Adrenal gland (tissue), 5 donors: ENCODE measurements around the gene JAGN1.
"Not testable (repeated sequence)": the region's sequence is repeated elsewhere in the genome, so short reads cannot be mapped to it uniquely, and the experiment has no call there.

ENCODE experiments used
- POLR2A ChIP-seq, 2 donors: fragments of 450-650 bp; IDR thresholded peaks; one replicate each; pipeline ENCODE4 v1.6.1; 2017; ENCODE audit warnings: antibody characterized with exemption in 2 of 2, mild to moderate bottlenecking in 2 of 2, moderate library complexity in 1 of 2
- TF ChIP-seq, protein P1 (sequence below), 6 experiments: fragments of 450-650 bp in 4 of 6; fragments of 200-600 bp in 2 of 6; sonication (generic) in 1 of 6; IDR thresholded peaks; 1 replicate in 5 of 6; 2 replicates in 1 of 6; pipeline versions ENCODE4 v1.5.1 to v1.8.0; 2016 to 2021; ENCODE audit warnings: antibody characterized with exemption in 6 of 6, mild to moderate bottlenecking in 2 of 6, moderate library complexity in 1 of 6
- donor health status: DM: no; HTN: no; CAD: no.

- TF ChIP-seq, protein P1, sequence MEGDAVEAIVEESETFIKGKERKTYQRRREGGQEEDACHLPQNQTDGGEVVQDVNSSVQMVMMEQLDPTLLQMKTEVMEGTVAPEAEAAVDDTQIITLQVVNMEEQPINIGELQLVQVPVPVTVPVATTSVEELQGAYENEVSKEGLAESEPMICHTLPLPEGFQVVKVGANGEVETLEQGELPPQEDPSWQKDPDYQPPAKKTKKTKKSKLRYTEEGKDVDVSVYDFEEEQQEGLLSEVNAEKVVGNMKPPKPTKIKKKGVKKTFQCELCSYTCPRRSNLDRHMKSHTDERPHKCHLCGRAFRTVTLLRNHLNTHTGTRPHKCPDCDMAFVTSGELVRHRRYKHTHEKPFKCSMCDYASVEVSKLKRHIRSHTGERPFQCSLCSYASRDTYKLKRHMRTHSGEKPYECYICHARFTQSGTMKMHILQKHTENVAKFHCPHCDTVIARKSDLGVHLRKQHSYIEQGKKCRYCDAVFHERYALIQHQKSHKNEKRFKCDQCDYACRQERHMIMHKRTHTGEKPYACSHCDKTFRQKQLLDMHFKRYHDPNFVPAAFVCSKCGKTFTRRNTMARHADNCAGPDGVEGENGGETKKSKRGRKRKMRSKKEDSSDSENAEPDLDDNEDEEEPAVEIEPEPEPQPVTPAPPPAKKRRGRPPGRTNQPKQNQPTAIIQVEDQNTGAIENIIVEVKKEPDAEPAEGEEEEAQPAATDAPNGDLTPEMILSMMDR (IDR thresholded peaks at IDR 0.05) = not testable (repeated sequence)
- not testable (repeated sequence) for TF ChIP-seq POLR2A (IDR thresholded peaks at IDR 0.05)
Measured at GRCh38 chr3:9876255-9876654, 14.2 kb upstream of the JAGN1 start.
